ENCODE measurements around the gene COL16A1.

GRCh38 chr1:31609514-31610118 lies 94.2 kb downstream of the COL16A1 start:
- TF ChIP-seq CTCF (IDR thresholded peaks at IDR 0.05; ENCODE audit: low read depth, low read length, missing input control): no peak
- no peak for TF ChIP-seq JUND (IDR thresholded peaks at IDR 0.05)
- no peak for TF ChIP-seq RAD21 (IDR thresholded peaks at IDR 0.05)
- TF ChIP-seq TAF1 (conservative IDR thresholded peaks at IDR 0.05): no peak
- no peak for TF ChIP-seq REST (IDR thresholded peaks at IDR 0.05)
- no peak for TF ChIP-seq MAX (IDR thresholded peaks at IDR 0.05)
- TF ChIP-seq ATF3 (IDR thresholded peaks at IDR 0.05): no peak
- no peak for TF ChIP-seq EGR1 (IDR thresholded peaks at IDR 0.05; ENCODE audit: low read depth in 2 of 2)
- TF ChIP-seq NR2F2 (IDR thresholded peaks at IDR 0.05): no peak

Data from liver (tissue), 3 donors.